HG03439 (cell line): Measurements from ENCODE around the gene MCOLN3.
"Not testable (repeated sequence)": the region's sequence is repeated elsewhere in the genome, so short reads cannot be mapped to it uniquely, and the experiment has no call there.

Experiments
- ATAC-seq: cut with Tn5 transposase; IDR thresholded peaks from one replicate; pipeline ENCODE4 v1.9.1; 2021; ENCODE audit warnings: mild to moderate bottlenecking, moderate library complexity; ENCODE audit not compliant: unreplicated experiment

Gene MCOLN3

DNA sequence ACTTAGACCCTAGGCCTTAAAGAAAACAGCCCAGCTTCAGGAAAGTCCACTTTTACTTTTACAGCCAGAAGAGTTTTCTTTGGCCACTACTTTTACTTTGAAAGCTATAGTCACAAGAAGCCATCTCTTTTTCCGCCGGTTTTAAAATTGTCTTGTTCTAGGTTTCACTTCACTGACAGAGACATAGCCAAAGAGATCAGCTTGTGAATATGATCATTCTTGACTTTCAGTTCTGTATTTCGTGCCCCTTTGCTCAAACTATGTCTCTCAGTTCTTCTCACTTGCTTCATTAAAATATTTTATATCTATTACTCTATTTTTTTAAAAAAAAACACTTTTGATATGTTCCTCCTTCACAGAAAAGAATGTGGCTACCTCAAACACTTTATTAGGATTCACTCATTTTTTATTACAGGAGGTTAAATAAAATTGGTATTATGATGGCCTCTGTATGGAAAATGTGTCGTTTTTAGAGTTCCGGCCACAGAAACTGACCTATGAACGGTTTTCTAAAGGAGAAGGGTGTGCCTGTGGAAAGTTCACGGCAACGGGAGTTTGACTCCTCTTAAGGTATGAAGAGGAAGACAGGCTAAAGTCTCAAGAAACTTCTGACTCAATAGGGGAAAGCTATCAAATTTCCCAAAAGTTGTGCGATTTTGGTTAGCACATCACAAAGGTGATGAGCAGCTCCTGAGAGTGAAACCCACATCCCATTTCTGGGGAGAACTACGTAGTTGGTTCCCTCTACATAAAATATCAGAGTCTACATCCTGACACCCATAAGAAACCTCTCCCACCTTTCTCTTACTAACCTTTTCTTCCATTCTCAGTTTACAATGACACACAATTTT is 52.6 kb downstream of the MCOLN3 start:
- ATAC-seq: peak; percentile 49

DNA sequence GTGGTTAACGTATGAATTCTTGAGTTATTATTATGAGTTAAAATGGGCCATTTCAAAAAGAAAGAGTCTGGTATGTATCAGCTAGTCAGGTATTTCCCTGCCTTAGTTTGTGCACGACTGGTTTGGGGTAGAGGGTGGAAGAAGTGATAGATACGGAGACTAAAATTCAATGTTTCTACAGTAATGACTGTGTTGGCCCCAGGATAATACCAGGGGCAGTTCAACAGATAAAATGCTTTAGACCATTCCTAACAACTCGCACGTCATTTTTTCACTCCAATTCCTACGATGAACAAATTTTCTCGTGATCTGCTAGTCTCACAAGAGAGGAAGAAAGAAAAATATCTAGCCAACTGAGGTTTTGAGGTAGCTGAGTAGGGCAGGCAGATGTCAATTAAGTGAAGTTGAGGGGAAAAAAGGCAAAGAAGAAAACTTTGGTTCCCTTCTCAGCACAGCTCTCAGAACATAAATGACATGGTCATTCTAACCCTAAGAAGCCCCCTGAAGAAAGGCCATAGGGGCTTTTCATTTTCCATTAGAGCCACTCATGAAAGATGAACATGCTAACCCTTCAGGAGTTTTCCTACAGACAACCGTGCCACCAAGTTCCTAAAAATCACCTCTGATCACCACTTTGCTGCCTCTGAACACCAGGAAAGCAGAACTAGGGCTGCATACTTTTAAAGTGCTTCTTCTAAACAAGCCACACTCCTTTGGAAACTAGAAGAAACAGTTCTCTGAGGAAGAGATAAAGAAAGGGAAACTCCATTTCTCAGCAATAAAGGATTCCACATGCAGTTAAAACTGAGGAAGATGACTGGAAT is 57.0 kb downstream of the MCOLN3 start:
- ATAC-seq: peak; percentile 37

DNA sequence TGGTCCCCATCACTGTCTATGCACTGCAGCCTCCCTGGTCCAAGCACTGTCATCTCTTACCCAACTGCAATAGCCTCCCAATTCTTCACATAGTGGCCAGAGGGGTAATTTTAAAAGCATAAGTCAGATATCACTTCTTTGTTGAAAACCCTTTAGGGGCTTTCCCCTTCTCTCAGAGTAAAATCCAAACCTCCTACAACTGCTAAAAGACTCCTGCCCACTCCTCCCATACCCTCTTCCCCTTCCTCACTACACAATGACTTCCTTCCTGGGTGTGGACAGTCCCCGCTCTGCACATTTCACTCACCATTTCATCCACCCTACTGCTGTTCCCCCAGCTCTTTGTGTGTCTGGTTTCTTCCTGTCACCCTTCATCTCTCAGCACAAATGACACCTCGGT is 59.7 kb downstream of the MCOLN3 start:
- peak; percentile 48 for ATAC-seq

DNA sequence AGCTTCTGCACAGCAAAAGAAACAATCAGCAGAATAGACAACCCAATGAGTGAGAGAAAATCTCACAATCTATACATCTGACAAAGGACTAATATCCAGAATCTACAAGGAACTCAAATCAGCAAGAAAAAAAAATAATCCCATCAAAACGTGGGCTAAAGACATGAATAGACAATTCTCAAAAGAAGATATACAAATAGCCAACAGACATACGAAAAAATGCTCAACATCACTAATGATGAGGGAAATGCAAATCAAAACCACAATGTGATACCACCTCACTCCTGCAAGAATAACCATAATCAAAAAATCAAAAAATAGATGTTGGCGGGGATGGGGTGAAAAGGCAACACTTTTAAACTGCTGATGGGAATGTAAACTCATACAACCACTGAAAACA is 61.7 kb downstream of the MCOLN3 start:
- ATAC-seq: not testable (repeated sequence)

DNA sequence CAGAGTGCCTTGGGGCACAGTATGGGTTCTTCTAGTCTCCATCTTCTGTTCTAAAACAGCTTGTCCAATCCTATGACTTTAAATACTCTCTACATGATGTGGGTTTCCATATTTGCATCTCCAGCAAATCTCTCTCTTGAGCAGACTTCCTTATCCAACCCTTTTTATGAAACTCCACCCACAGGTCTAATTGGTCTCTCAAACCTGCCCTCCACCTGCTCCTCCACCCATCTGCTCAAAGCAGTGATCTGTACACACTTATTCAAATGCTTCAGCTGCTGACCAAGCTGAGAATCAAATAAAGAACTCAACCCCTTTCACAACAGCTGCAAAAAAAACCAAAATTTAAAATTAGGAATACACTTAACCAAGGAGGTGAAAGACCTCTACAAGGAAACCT is 62.9 kb downstream of the MCOLN3 start:
- no peak for ATAC-seq

DNA sequence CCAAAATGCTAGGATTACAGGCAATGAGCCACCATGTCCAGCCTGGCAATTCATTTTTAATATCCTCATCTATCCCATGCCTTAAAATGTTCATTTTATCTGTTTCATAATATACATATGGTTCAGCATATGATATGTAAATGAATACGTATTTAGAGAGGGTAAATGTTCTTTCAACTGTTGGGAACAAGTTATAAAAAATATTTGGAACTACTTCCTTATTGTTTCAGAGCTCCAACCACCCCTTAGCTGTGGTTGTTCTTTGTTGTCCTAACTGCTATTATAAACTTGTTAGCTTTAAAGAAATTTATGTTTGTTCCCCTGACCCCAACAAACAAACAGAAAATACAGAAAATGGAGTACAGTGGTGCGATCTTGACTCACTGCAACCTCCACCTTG is 65.9 kb downstream of the MCOLN3 start:
- no peak for ATAC-seq

DNA sequence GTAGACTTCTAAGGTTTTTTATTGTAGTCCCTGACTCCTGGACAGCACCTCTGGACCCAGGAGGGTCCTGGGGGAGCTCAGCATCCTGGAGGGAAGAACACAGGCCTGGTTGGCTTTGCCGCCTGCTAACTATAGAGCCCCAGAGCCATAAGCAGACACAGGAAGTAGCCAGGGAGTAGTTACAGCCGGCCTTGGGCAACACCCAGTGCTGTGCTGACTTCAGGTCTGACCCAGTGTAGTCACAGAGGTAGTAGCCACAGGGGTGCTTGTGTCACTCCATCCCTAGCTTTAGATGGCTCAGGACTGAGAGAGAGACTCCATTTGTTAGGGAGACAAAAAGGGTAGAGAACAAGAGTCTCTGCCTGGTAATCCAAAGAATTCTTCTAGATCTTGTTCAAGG is 73.3 kb downstream of the MCOLN3 start:
- ATAC-seq: peak; percentile 38

DNA sequence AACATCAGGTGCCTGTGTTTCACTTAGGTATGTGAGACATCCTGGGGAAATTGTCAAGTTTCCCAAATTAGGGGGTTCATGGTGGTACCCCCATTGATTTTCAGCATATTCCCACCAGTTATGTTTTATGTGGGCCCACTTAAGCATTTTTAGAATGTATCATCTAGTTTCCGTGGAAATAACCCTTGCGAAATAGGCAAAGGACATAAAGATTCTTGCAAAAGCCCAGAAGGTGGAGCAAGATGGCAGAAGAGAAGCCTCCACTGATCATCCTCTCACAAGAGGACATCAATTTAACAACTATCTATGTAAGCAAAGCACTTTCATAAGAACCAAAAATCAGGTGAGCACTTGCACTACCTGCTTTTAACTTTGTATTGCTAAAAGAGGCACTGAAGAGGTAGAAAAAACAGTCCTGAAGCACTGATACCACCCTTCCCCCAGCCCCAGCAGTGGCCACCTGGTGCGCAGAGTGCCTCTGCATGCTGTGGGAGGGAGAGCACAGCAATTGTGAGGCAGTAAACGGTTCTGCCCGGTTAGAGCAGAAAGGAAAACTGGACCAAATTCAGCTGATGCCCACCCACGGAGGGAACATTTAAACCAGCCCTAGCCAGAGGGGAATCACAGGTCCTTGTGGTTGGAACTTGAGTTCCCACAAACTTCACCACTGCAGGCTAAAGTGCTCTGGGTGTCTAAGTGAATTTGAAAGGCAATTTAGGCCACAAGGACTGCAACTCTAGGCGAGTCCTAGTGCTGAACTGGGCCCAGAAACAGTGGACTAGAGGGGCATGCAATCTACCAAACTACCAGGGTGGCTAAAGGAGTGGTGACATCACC is 74.6 kb downstream of the MCOLN3 start:
- peak; percentile 37 for ATAC-seq

DNA sequence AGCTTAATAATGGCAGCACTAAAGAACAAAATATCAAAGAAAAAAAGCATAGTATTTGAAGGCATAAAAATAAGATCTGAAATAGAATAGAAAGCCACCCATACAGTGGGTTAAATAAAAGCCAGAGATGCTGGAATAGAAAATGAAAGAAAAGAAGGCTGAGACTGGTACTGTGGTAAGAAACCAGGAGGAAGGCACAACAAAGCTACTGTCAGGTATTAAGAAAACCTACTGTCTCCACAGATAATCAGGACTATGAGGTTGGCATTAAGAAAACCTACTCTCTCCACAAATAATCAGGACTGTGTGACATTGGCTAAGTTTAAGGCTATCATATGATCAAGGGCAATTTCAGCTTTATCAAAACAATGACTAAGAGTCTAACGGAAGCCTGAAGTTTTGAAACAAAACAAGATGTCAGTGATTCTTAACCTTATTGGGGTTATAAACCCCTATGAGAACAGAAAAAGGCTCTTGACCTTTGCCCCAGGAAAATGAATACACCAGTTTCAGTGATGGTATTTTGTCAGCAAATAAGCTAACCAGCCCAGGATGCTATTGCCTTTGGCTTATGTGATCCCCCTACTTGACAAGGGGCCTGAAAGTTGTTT is 75.8 kb downstream of the MCOLN3 start:
- peak; percentile 25 for ATAC-seq

DNA sequence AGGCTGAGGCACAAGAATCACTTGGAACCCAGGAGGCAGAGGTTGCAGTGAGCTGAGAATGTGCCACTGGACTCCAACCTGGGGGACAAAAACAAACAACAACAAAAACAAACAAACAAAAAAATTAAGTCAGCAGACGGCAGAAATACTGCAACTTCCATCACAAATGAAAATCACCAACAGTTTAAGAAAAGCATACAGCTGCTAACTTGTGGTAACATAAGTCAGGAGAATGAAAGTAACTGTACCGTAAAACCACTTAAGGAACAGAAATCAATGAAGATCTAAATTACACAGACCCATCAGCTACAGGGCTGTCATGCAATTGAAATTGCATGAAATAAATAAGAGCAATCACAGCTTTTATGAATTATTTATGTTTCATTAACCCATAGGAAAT is 76.3 kb downstream of the MCOLN3 start:
- ATAC-seq: no peak

DNA sequence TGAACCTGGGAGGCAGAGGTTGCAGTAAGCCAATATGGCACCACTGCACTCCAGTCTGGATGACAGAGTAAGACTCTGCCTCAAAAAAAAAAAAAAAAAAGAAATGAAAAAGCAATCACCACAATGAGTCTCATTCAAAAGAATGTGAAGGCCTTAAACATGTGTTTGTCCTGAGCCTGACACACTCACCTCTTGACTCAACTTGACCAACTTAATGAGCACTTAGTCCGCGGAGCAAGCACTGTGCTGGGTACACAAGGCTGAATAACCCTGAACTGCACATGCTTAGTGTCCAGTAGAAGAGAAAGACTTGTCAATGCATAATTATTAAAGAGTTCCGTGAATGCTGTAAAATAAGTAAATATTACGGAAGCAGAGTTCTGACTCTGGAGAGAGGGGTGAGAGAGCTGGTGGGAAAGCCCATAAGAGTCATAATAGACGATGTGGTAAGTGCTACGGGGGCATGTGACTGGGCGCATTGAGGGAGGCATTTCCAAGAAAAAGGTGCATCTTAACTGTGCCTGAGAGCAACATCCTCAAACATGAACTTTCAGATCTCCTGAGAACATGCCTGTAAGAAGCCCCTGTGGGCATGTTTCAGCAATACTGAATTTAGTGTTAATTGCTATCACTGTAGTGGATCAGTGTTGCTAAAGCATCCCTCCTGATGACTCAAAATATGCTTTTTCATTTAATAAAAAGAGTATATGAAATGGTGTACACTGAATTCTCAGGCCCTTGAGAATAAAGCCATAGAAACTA is 78.6 kb downstream of the MCOLN3 start:
- ATAC-seq: peak; percentile 67

DNA sequence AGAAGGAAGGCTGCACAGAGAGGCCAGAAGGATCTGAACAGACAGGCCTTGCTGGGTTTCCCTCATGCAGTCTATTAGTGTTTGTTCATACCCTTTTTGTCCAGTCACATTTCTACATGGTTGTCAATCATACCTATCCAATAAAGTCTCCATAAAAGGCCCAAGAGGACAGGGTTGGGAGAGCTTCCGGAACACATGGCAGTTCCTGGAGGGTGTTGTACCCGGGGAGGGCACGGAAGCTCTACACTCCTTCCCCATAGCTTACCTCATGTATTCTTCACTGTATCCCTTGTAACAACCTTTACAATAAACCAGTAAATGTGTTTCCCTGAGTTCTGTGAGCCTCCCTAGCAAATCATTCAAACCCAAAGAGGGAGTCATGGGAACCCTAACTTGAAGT is 79.4 kb downstream of the MCOLN3 start:
- ATAC-seq: no peak

DNA sequence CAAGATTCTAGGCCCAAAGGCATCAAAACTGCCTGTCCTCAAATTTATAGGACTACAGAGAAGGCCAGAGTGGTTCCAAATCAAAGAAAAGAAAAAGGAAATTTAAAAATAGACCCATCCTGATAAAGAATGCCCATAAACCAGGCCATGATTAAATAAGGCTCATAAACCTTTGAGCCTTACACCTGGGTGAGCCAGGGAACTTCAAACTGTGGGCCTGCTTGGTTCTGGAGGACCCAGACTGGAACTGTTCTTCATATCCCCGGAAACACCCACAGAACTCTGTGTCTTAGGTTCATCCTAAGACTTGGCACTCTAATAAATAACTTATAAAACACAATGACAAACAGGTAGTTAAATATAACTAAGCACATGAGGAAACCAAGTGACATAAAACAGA is 80.2 kb downstream of the MCOLN3 start:
- no peak for ATAC-seq
